NB4 (cell line): ENCODE measurements around the gene GIMAP2.

ENCODE experiments used
- CTCF ChIP-seq: IDR thresholded peaks from one replicate; pipeline ENCODE4 v1.5.1; 2012; ENCODE audit warnings: low read depth, low read length
- POLR2A ChIP-seq: IDR thresholded peaks from 2 replicates; pipeline ENCODE4 v1.6.1; 2011; ENCODE audit warnings: mild to moderate bottlenecking; ENCODE audit not compliant: insufficient read length; ENCODE audit errors: extremely low read depth

- TF ChIP-seq CTCF = no peak
- no peak for TF ChIP-seq POLR2A
Measured at GRCh38 chr7:150733482-150734095, 48.1 kb downstream of the GIMAP2 start.
